HL-60 (cell line): ENCODE results near the gene STXBP1.

Experiments
- CTCF ChIP-seq: IDR thresholded peaks from one replicate; pipeline ENCODE4 v1.5.1; 2011; ENCODE audit warnings: low read length, control low read depth, inconsistent platforms; ENCODE audit not compliant: insufficient read depth
- GABPA ChIP-seq: IDR thresholded peaks from 2 replicates; pipeline ENCODE4 v1.6.1; 2012; ENCODE audit warnings: low read depth
- POLR2AphosphoS5 ChIP-seq: IDR thresholded peaks from 2 replicates; pipeline ENCODE4 v1.6.1; 2012; ENCODE audit warnings: low read depth
- REST ChIP-seq: IDR thresholded peaks from 2 replicates; pipeline ENCODE4 v1.6.1; 2012; ENCODE audit warnings: low read depth; ENCODE audit not compliant: insufficient replicate concordance

GRCh38 chr9:127720031-127720864, 108.2 kb downstream of the STXBP1 start:
- TF ChIP-seq CTCF (no peak), POLR2AphosphoS5 (no peak), GABPA (no peak), REST (no peak)
